ENCODE data around the gene SYNE2. TPM values are rescaled to one million over a fixed set of nuclear protein-coding genes. Genes with fewer than 3 reads are reported as not detected.
A peak's percentile ranks its signal among the peaks of the same experiment; 100 is the strongest.

SYNE2 gene
- total RNA-seq, 1 donor from 2014 or later: 5.7 TPM

DNA sequence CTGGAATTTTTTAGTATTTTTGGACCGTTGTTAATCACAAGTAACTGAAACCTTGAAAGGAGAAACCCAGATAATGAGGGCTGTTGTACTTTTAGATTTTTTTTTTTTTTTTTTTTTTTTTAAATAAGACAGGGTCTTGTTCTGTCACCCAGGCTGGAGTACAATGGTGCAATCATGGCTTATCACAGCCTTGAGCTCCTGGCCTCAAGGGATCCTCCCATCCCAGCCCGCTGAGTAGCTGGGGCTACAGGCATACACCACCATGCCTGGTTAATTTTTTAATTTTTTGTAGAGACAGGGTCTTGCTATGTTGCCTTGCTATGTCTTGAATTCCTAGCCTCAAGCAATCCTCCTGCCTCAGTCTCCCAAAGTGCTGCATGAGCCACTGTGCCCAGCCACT, 211.6 kb downstream of the SYNE2 start:
- H3K27ac Mint-ChIP-seq (ENCODE audit: unreplicated experiment): no peak overlapping the region
- H3K9ac ChIP-seq (ENCODE audit: low read length): no peak overlapping the region
- no peaks in the 10 kb centered on the region for H3K4me1 ChIP-seq (ENCODE audit: insufficient read depth, low read length)
- H3K27me3 ChIP-seq (ENCODE audit: insufficient read depth, low read length): no peaks in the 10 kb centered on the region
- H4K20me1 ChIP-seq (ENCODE audit: insufficient read depth, low read length): no peaks in the 10 kb centered on the region
- FAIRE-seq (no peak), DNase-seq (ENCODE audit: low read depth) (no peak)
- H3K27ac ChIP-seq (ENCODE audit: low read depth, low read length): no peak overlapping the region
- TF ChIP-seq EZH2 (IDR thresholded peaks at IDR 0.05; ENCODE audit: insufficient read depth, low read length): no peak
- TF ChIP-seq, protein P1, sequence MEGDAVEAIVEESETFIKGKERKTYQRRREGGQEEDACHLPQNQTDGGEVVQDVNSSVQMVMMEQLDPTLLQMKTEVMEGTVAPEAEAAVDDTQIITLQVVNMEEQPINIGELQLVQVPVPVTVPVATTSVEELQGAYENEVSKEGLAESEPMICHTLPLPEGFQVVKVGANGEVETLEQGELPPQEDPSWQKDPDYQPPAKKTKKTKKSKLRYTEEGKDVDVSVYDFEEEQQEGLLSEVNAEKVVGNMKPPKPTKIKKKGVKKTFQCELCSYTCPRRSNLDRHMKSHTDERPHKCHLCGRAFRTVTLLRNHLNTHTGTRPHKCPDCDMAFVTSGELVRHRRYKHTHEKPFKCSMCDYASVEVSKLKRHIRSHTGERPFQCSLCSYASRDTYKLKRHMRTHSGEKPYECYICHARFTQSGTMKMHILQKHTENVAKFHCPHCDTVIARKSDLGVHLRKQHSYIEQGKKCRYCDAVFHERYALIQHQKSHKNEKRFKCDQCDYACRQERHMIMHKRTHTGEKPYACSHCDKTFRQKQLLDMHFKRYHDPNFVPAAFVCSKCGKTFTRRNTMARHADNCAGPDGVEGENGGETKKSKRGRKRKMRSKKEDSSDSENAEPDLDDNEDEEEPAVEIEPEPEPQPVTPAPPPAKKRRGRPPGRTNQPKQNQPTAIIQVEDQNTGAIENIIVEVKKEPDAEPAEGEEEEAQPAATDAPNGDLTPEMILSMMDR (IDR thresholded peaks at IDR 0.05; ENCODE audit: insufficient read depth, low read depth, low read length): no peak
- no peaks in the 10 kb centered on the region for H3K79me2 ChIP-seq (ENCODE audit: insufficient read depth, low read length)
- peaks cover 3% of the 10 kb centered on the region for H3K4me1 Mint-ChIP-seq (ENCODE audit: low read depth, unreplicated experiment)
- no peaks in the 10 kb centered on the region for H3K36me3 ChIP-seq (ENCODE audit: insufficient read depth, low read length)
- H3K27me3 Mint-ChIP-seq (ENCODE audit: low read depth, unreplicated experiment): no peaks in the 10 kb centered on the region
- no peak overlapping the region for H3K4me3 Mint-ChIP-seq (ENCODE audit: unreplicated experiment)
- H3K4me2 ChIP-seq (ENCODE audit: low read length): no peak overlapping the region
- H3K36me3 Mint-ChIP-seq (ENCODE audit: low read depth, unreplicated experiment): no peaks in the 10 kb centered on the region
- no peaks in the 10 kb centered on the region for H3K9me3 Mint-ChIP-seq (ENCODE audit: unreplicated experiment)
- no peaks in the 10 kb centered on the region for H3K9me3 ChIP-seq (ENCODE audit: insufficient read depth, low read depth, low read length)
- H2AFZ ChIP-seq (ENCODE audit: low read depth, low read length): no peak overlapping the region
- no peak overlapping the region for H3K4me3 ChIP-seq (ENCODE audit: insufficient read depth, low read depth, low read length)

DNA sequence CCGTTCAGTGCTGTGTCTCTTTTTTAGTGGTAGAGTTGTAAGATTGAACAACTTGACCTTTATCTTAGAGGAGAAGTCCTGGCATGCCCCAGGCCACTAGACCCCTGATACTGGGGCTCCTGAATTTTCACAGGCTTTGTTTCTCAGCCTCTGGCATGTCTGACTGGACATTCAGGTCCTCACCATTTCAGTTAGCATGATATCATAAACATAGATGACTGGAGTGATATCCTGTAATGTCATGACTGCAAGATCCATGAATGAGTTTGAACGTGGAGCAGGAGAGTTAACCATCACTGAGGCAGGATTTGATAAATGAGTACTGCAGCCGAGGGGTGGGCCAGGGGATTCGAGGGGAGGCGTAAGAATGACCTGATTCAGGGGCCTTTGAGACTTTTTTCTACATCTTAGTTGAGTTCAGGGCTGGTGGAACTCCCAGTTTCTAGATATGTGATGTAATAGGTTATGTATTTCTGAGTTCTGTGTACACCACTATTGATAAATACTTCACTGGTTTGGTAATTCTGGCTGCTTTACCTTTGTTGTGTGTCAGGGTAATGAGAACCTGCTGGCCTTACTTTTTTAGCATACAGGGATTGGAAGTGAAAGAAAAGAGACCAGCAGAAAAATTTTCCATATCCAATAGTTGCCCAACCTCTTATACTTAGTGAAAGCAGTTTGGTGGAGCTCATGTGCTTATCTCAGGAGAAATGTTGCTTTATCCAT, 217.0 kb downstream of the SYNE2 start:
- Mint-ChIP-seq H3K27me3 (ENCODE audit: low read depth, unreplicated experiment) (no peaks in the 10 kb centered on the region), H3K27ac (ENCODE audit: unreplicated experiment) (no peak overlapping the region), H3K4me3 (ENCODE audit: unreplicated experiment) (no peak overlapping the region), H3K9me3 (ENCODE audit: unreplicated experiment) (no peaks in the 10 kb centered on the region), H3K4me1 (ENCODE audit: low read depth, unreplicated experiment) (peaks cover 4% of the 10 kb centered on the region), H3K36me3 (ENCODE audit: low read depth, unreplicated experiment) (no peaks in the 10 kb centered on the region)
- H3K4me2 ChIP-seq (ENCODE audit: low read length): no peak overlapping the region
- no peak overlapping the region for H3K4me3 ChIP-seq (ENCODE audit: insufficient read depth, low read depth, low read length)
- no peaks in the 10 kb centered on the region for H3K27me3 ChIP-seq (ENCODE audit: insufficient read depth, low read length)
- no peaks in the 10 kb centered on the region for H3K79me2 ChIP-seq (ENCODE audit: insufficient read depth, low read length)
- no peaks in the 10 kb centered on the region for H3K36me3 ChIP-seq (ENCODE audit: insufficient read depth, low read length)
- H3K9me3 ChIP-seq (ENCODE audit: insufficient read depth, low read depth, low read length): no peaks in the 10 kb centered on the region
- TF ChIP-seq EZH2 (IDR thresholded peaks at IDR 0.05; ENCODE audit: insufficient read depth, low read length): no peak
- TF ChIP-seq, protein P1 (IDR thresholded peaks at IDR 0.05; ENCODE audit: insufficient read depth, low read depth, low read length): no peak
- H3K9ac ChIP-seq (ENCODE audit: low read length): no peak overlapping the region
- no peaks in the 10 kb centered on the region for H4K20me1 ChIP-seq (ENCODE audit: insufficient read depth, low read length)
- H3K4me1 ChIP-seq (ENCODE audit: insufficient read depth, low read length): peaks cover 6% of the 10 kb centered on the region
- no peak overlapping the region for H3K27ac ChIP-seq (ENCODE audit: low read depth, low read length)
- DNase-seq (ENCODE audit: low read depth) (no peak), FAIRE-seq (no peak)
- no peak overlapping the region for H2AFZ ChIP-seq (ENCODE audit: low read depth, low read length)

DNA sequence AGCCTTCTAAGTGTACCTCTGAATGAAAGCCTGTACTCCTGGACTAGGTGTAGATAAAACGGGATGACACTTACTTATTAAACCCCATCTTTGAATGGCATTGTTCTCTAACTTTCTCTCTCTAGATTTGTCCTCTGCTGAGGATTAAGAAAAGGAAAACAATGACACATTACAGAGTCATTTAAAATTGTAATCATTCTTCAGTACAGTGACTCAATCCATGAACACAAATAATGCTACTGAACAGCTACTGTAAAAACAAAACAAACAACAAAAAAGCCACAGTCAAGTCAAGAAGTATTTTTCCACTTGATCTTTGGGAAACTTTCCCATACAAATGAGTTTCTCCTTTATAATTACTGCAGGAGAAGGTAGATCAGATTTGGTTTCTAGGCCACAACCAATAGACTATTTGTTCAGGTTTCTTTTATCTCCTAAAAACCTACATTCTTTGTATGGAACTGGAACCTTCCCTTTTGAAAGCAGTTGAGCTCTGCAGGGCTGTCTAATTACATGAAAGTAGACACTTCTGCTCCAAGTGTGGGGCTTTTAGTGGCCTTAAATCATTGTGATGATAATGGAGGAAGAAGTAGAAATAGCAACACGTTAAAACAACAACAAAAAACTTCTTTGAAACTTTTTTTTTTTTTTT, 222.3 kb downstream of the SYNE2 start:
- H3K27me3 ChIP-seq (ENCODE audit: insufficient read depth, low read length): no peaks in the 10 kb centered on the region
- no peaks in the 10 kb centered on the region for H3K79me2 ChIP-seq (ENCODE audit: insufficient read depth, low read length)
- peak; percentile 60 for DNase-seq (ENCODE audit: low read depth)
- Mint-ChIP-seq H3K27me3 (ENCODE audit: low read depth, unreplicated experiment) (no peaks in the 10 kb centered on the region), H3K4me3 (ENCODE audit: unreplicated experiment) (no peak overlapping the region), H3K4me1 (ENCODE audit: low read depth, unreplicated experiment) (peaks cover 10% of the 10 kb centered on the region), H3K27ac (ENCODE audit: unreplicated experiment) (no peak overlapping the region), H3K9me3 (ENCODE audit: unreplicated experiment) (no peaks in the 10 kb centered on the region), H3K36me3 (ENCODE audit: low read depth, unreplicated experiment) (no peaks in the 10 kb centered on the region)
- H3K27ac ChIP-seq (ENCODE audit: low read depth, low read length): peak overlapping the region; percentile 17
- H3K4me3 ChIP-seq (ENCODE audit: insufficient read depth, low read depth, low read length): no peak overlapping the region
- FAIRE-seq: peak; percentile 75
- H3K4me2 ChIP-seq (ENCODE audit: low read length): peak overlapping the region; percentile 61
- peak overlapping the region; percentile 14 for H3K9ac ChIP-seq (ENCODE audit: low read length)
- no peaks in the 10 kb centered on the region for H3K9me3 ChIP-seq (ENCODE audit: insufficient read depth, low read depth, low read length)
- TF ChIP-seq, protein P1 (IDR thresholded peaks at IDR 0.05; ENCODE audit: insufficient read depth, low read depth, low read length): no peak
- no peak for TF ChIP-seq EZH2 (IDR thresholded peaks at IDR 0.05; ENCODE audit: insufficient read depth, low read length)
- H4K20me1 ChIP-seq (ENCODE audit: insufficient read depth, low read length): no peaks in the 10 kb centered on the region
- H3K36me3 ChIP-seq (ENCODE audit: insufficient read depth, low read length): no peaks in the 10 kb centered on the region
- peaks cover 6% of the 10 kb centered on the region for H3K4me1 ChIP-seq (ENCODE audit: insufficient read depth, low read length)
- no peak overlapping the region for H2AFZ ChIP-seq (ENCODE audit: low read depth, low read length)

Data from astrocyte (in vitro differentiated cells and primary cell).